ENCODE results near the gene CDKN1A.

- TF ChIP-seq MXI1 (IDR thresholded peaks at IDR 0.05; ENCODE audit: low read depth, low read length) (no peak), CTCF (IDR thresholded peaks at IDR 0.05 in 2 of 3, conservative IDR thresholded peaks at IDR 0.05 in 1 of 3; ENCODE audit: control insufficient read depth in 2 of 3, extremely low read depth in 1 of 3, insufficient read depth in 1 of 3, low read depth in 3 of 3, low read length in 3 of 3) (no peak), CEBPB (IDR thresholded peaks at IDR 0.05; ENCODE audit: borderline replicate concordance in 1 of 2, low read depth in 2 of 2, low read length in 2 of 2) (no peak), NFYB (IDR thresholded peaks at IDR 0.05; ENCODE audit: insufficient read depth, low read depth, low read length) (no peak), JUND (IDR thresholded peaks at IDR 0.05; ENCODE audit: low read depth, low read length) (no peak), YY1 (IDR thresholded peaks at IDR 0.05; ENCODE audit: low read depth, low read length) (no peak), POLR2A (IDR thresholded peaks at IDR 0.05; ENCODE audit: low read depth, low read length) (no peak), PML (IDR thresholded peaks at IDR 0.05; ENCODE audit: low read length) (no peak), POLR2AphosphoS5 (IDR thresholded peaks at IDR 0.05; ENCODE audit: low read length) (no peak), HDAC6 (IDR thresholded peaks at IDR 0.05; ENCODE audit: unreplicated experiment) (no peak), RAD21 (IDR thresholded peaks at IDR 0.05; ENCODE audit: insufficient read depth, low read depth, low read length) (no peak)
Observed at GRCh38 chr6:36663504-36664446, 14.7 kb upstream of the CDKN1A start.
